HCT116 (cell line): ENCODE data around the gene SPSB2.

Experiments used
- CEBPB ChIP-seq: IDR thresholded peaks from 2 replicates; pipeline ENCODE4 v1.6.1; 2012; ENCODE audit warnings: low read depth
- CTCF ChIP-seq, 3 experiments: fragments of 200-600 bp in 1 of 3; sonication (generic) in 1 of 3; IDR thresholded peaks in 2 of 3; conservative IDR thresholded peaks in 1 of 3; 2 replicates each; pipeline ENCODE4 v1.5.1; 2012 to 2017; ENCODE audit warnings: low read depth in 2 of 3, low read length in 2 of 3, antibody characterized with exemption in 1 of 3, borderline replicate concordance in 1 of 3, control low read depth in 1 of 3, mild to moderate bottlenecking in 1 of 3, mixed read lengths in 1 of 3, mixed run types in 1 of 3, moderate library complexity in 1 of 3; ENCODE audit not compliant: insufficient read depth in 1 of 3
- EZH2 ChIP-seq: fragments of 200-600 bp; sonication (generic); IDR thresholded peaks from 2 replicates; pipeline ENCODE4 v1.6.1; 2017; ENCODE audit warnings: antibody characterized with exemption, mixed run types
- EZH2phosphoT487 ChIP-seq: fragments of 200-600 bp; IDR thresholded peaks from 2 replicates; pipeline ENCODE4 v1.6.1; 2018; ENCODE audit warnings: antibody characterized with exemption, borderline replicate concordance
- JUND ChIP-seq: IDR thresholded peaks from 2 replicates; pipeline ENCODE4 v1.6.1; 2012
- MAX ChIP-seq: IDR thresholded peaks from 2 replicates; pipeline ENCODE4 v1.6.1; 2012
- POLR2A ChIP-seq: IDR thresholded peaks from 2 replicates; pipeline ENCODE4 v1.7.0; 2011; ENCODE audit warnings: borderline replicate concordance; ENCODE audit not compliant: insufficient read depth, insufficient read length; ENCODE audit errors: extremely low read depth
- POLR2AphosphoS5 ChIP-seq: IDR thresholded peaks from 2 replicates; pipeline ENCODE4 v1.6.1; 2011; ENCODE audit warnings: mild to moderate bottlenecking, low read depth, low read length, moderate library complexity
- RAD21 ChIP-seq: IDR thresholded peaks from 2 replicates; pipeline ENCODE4 v1.6.1; 2012; ENCODE audit warnings: low read depth, mild to moderate bottlenecking
- REST ChIP-seq: IDR thresholded peaks from 2 replicates; pipeline ENCODE4 v1.6.1; 2012; ENCODE audit warnings: low read depth
- SP1 ChIP-seq: IDR thresholded peaks from 2 replicates; pipeline ENCODE4 v1.6.1; 2012; ENCODE audit warnings: low read depth
- ZNF274 ChIP-seq: fragments of 200-500 bp; sonication (Bioruptor generic); IDR thresholded peaks from 2 replicates; pipeline ENCODE4 v1.6.1; 2014; ENCODE audit warnings: mild to moderate bottlenecking, low read depth, low read length, inconsistent platforms

- TF ChIP-seq CTCF (IDR thresholded peaks at IDR 0.05 in 2 of 3, conservative IDR thresholded peaks at IDR 0.05 in 1 of 3; ENCODE audit: borderline replicate concordance in 1 of 3, insufficient read depth in 1 of 3, low read depth in 2 of 3, low read length in 2 of 3) (no peak), POLR2A (no peak), EZH2 (no peak), EZH2phosphoT487 (no peak), ZNF274 (no peak), POLR2AphosphoS5 (no peak), SP1 (no peak), MAX (no peak), CEBPB (no peak), JUND (no peak), REST (no peak), RAD21 (no peak)
These were observed 34.2 kb downstream of the SPSB2 start for GRCh38 chr12:6838854-6839253.
